ENCODE measurements around the gene LRP8. TPM values are rescaled to one million over a fixed set of nuclear protein-coding genes. Genes with fewer than 3 reads are reported as not detected.

Gene LRP8
- total RNA-seq, 4 donors from 2014 or later: 1.4 to 9.8 (median 4.3) TPM

GRCh38 chr1:53349968-53350852 is 22.3 kb upstream of the LRP8 start:
- TF ChIP-seq CTCF (IDR thresholded peaks at IDR 0.05; ENCODE audit: low read depth): no peak

- TF ChIP-seq CTCF (IDR thresholded peaks at IDR 0.05; ENCODE audit: low read depth): no peak
Measured at GRCh38 chr1:53349369-53349835, 21.5 kb upstream of the LRP8 start.

GRCh38 chr1:53348486-53349368 is 20.9 kb upstream of the LRP8 start:
- no peak for TF ChIP-seq CTCF (IDR thresholded peaks at IDR 0.05; ENCODE audit: low read depth)

- TF ChIP-seq CTCF (IDR thresholded peaks at IDR 0.05; ENCODE audit: low read depth): no peak
Measured at GRCh38 chr1:53346814-53347176, 18.9 kb upstream of the LRP8 start.

GRCh38 chr1:53345996-53346813 is 18.3 kb upstream of the LRP8 start:
- TF ChIP-seq CTCF (IDR thresholded peaks at IDR 0.05; ENCODE audit: low read depth): no peak

- TF ChIP-seq CTCF (IDR thresholded peaks at IDR 0.05; ENCODE audit: low read depth): no peak
Measured at GRCh38 chr1:53344921-53345838, 17.3 kb upstream of the LRP8 start.
